GM12875 (cell line): ENCODE results near the gene CRIP2.

Source experiments
- H3K4me3 ChIP-seq: one replicate; pipeline ENCODE4 v1.5.1; 2011; ENCODE audit warnings: low read depth, low read length, control low read depth
- CTCF ChIP-seq: IDR thresholded peaks from 2 replicates; pipeline ENCODE4 v1.5.1; 2011; ENCODE audit warnings: low read depth, mild to moderate bottlenecking, control low read depth, inconsistent platforms, low read length, moderate library complexity, borderline replicate concordance; ENCODE audit not compliant: insufficient read depth

The CRIP2 gene

GRCh38 chr14:105468621-105469241 lies 5.9 kb upstream of the CRIP2 start:
- TF ChIP-seq CTCF = no peak
- no peak overlapping the region for H3K4me3 ChIP-seq

- no peak for TF ChIP-seq CTCF
- H3K4me3 ChIP-seq = no peak overlapping the region
These were observed 4.9 kb upstream of the CRIP2 start for GRCh38 chr14:105469456-105470349.

- H3K4me3 ChIP-seq = no peak overlapping the region
- no peak for TF ChIP-seq CTCF
These were observed 4.0 kb upstream of the CRIP2 start for GRCh38 chr14:105470350-105471296.

GRCh38 chr14:105471297-105471821 lies 3.3 kb upstream of the CRIP2 start:
- H3K4me3 ChIP-seq = no peak overlapping the region
- TF ChIP-seq CTCF = 0 out of 2 replicates have a peak, but pooled peaks have one; percentile 18

- no peak for TF ChIP-seq CTCF
- H3K4me3 ChIP-seq = no peak overlapping the region
These were observed 2.7 kb upstream of the CRIP2 start for GRCh38 chr14:105471823-105472485.

GRCh38 chr14:105472486-105472991 lies 2.1 kb upstream of the CRIP2 start:
- TF ChIP-seq CTCF = no peak
- H3K4me3 ChIP-seq = no peak overlapping the region
